Epidermal melanocyte (primary cell): Measurements from ENCODE around the gene UGT1A8.
"Not testable (repeated sequence)": the region's sequence is repeated elsewhere in the genome, so short reads cannot be mapped to it uniquely, and the experiment has no call there.

Experiments used
- DNase-seq: peaks from one replicate; pipeline ENCODE4 v3.0.0; 2011; ENCODE audit warnings: low spot score; ENCODE audit not compliant: insufficient read length

UGT1A8 gene

GRCh38 chr2:233639860-233640259, 22.4 kb downstream of the UGT1A8 start:
- DNase-seq, result no peak

GRCh38 chr2:233643128-233643527, 25.7 kb downstream of the UGT1A8 start:
- no peak for DNase-seq

- DNase-seq, result not testable (repeated sequence)
These were observed 28.6 kb downstream of the UGT1A8 start for GRCh38 chr2:233646033-233646432.

- DNase-seq, result no peak
These were observed 33.5 kb downstream of the UGT1A8 start for GRCh38 chr2:233650981-233651380.

GRCh38 chr2:233651430-233651829, 34.0 kb downstream of the UGT1A8 start:
- DNase-seq, result no peak

GRCh38 chr2:233654501-233654900, 37.1 kb downstream of the UGT1A8 start:
- DNase-seq, result no peak

- no peak for DNase-seq
These were observed 37.6 kb downstream of the UGT1A8 start for GRCh38 chr2:233655043-233655442.

- DNase-seq, result not testable (repeated sequence)
These were observed 38.5 kb downstream of the UGT1A8 start for GRCh38 chr2:233655943-233656342.

- DNase-seq, result no peak
These were observed 39.0 kb downstream of the UGT1A8 start for GRCh38 chr2:233656443-233656842.

GRCh38 chr2:233658610-233659009, 41.2 kb downstream of the UGT1A8 start:
- DNase-seq, result no peak

GRCh38 chr2:233663911-233664310, 46.5 kb downstream of the UGT1A8 start:
- no peak for DNase-seq

- no peak for DNase-seq
These were observed 51.3 kb downstream of the UGT1A8 start for GRCh38 chr2:233668605-233669260.

GRCh38 chr2:233671290-233672161, 54.1 kb downstream of the UGT1A8 start, which contains the start of gene UGT1A9:
Gene UGT1A9, plus strand, starts transcription at chr2:233671898. Its CDS starts 37 bp downstream, at chr2:233671935.
- no peak for DNase-seq

GRCh38 chr2:233672886-233673285, 55.5 kb downstream of the UGT1A8 start:
- no peak for DNase-seq

- no peak for DNase-seq
These were observed 56.5 kb downstream of the UGT1A8 start for GRCh38 chr2:233673896-233674295.

GRCh38 chr2:233674314-233674713, 56.9 kb downstream of the UGT1A8 start:
- DNase-seq, result no peak

- DNase-seq, result no peak
These were observed 57.6 kb downstream of the UGT1A8 start for GRCh38 chr2:233674995-233675394.

- DNase-seq, result no peak
These were observed 58.6 kb downstream of the UGT1A8 start for GRCh38 chr2:233676046-233676445.

- no peak for DNase-seq
These were observed 61.8 kb downstream of the UGT1A8 start for GRCh38 chr2:233679196-233679595.

- DNase-seq, result no peak
These were observed 63.1 kb downstream of the UGT1A8 start for GRCh38 chr2:233680361-233681045.

- no peak for DNase-seq
These were observed 64.2 kb downstream of the UGT1A8 start, which contains the start of gene UGT1A7 for GRCh38 chr2:233681521-233682099. Gene UGT1A7, plus strand, starts transcription at chr2:233681901. Its CDS starts 37 bp downstream, at chr2:233681938.
